Mesenchymal stem cell (in vitro differentiated cells and primary cell): ENCODE data around the gene FRAS1.

Experiments used
- DNase-seq: peaks from one replicate; pipeline ENCODE4 v3.0.0-alpha.2; 2013
- H2AFZ ChIP-seq: one replicate; pipeline ENCODE4 v1.6.1; 2013; ENCODE audit warnings: low read depth, mild to moderate bottlenecking, control low read depth, inconsistent platforms, low read length, moderate library complexity
- H2AK5ac ChIP-seq: 2 replicates; pipeline ENCODE4 v1.6.1; 2013; ENCODE audit warnings: low read length, moderate library complexity, mild to moderate bottlenecking, inconsistent platforms; ENCODE audit not compliant: severe bottlenecking
- H2BK120ac ChIP-seq: one replicate; pipeline ENCODE4 v1.6.1; 2013; ENCODE audit warnings: low read depth, mild to moderate bottlenecking, inconsistent platforms, low read length, moderate library complexity
- H2BK12ac ChIP-seq, 2 experiments: one replicate each; pipeline ENCODE4 v1.6.1; 2013; ENCODE audit warnings: inconsistent platforms in 2 of 2, low read length in 2 of 2, mild to moderate bottlenecking in 2 of 2, moderate library complexity in 2 of 2, control low read depth in 1 of 2
- H2BK15ac ChIP-seq: one replicate; pipeline ENCODE4 v1.6.1; 2013; ENCODE audit warnings: mild to moderate bottlenecking, low read depth, inconsistent platforms; ENCODE audit not compliant: poor library complexity, severe bottlenecking
- H2BK5ac ChIP-seq: 2 replicates; pipeline ENCODE4 v1.6.1; 2013; ENCODE audit warnings: low read depth, mild to moderate bottlenecking, low read length, control low read depth, inconsistent platforms; ENCODE audit not compliant: poor library complexity, severe bottlenecking
- H3K14ac ChIP-seq, 2 experiments: one replicate each; pipeline ENCODE4 v1.6.1; 2013; ENCODE audit warnings: inconsistent platforms in 2 of 2, low read length in 2 of 2, control low read depth in 1 of 2, mild to moderate bottlenecking in 1 of 2, moderate library complexity in 1 of 2
- H3K18ac ChIP-seq, 2 experiments: one replicate each; pipeline ENCODE4 v1.6.1; 2013; ENCODE audit warnings: inconsistent platforms in 2 of 2, low read length in 2 of 2, control low read depth in 1 of 2, low read depth in 1 of 2, mild to moderate bottlenecking in 1 of 2
- H3K23ac ChIP-seq, 2 experiments: one replicate each; pipeline ENCODE4 v1.6.1; 2013; ENCODE audit warnings: inconsistent platforms in 2 of 2, low read length in 2 of 2, mild to moderate bottlenecking in 2 of 2, moderate library complexity in 2 of 2, control low read depth in 1 of 2
- H3K27ac ChIP-seq: 2 replicates; pipeline ENCODE4 v1.5.1; 2013; ENCODE audit warnings: mild to moderate bottlenecking, moderate library complexity, low read length, control low read depth, inconsistent platforms; ENCODE audit not compliant: poor library complexity, severe bottlenecking
- H3K27me3 ChIP-seq, 2 experiments: 2 replicates each; pipeline versions ENCODE4 v1.6.1 to v1.7.0; 2013; ENCODE audit warnings: low read length in 2 of 2, mild to moderate bottlenecking in 2 of 2, moderate library complexity in 2 of 2, control low read depth in 1 of 2, inconsistent platforms in 1 of 2; ENCODE audit not compliant: control insufficient read depth in 1 of 2, insufficient read depth in 1 of 2
- H3K36me3 ChIP-seq, 2 experiments: 2 replicates each; pipeline versions ENCODE4 v1.6.1 to v1.7.0; 2013; ENCODE audit warnings: low read length in 2 of 2, control low read depth in 1 of 2, inconsistent platforms in 1 of 2, low read depth in 1 of 2, mild to moderate bottlenecking in 1 of 2; ENCODE audit not compliant: insufficient read depth in 2 of 2, control insufficient read depth in 1 of 2
- H3K4ac ChIP-seq, 2 experiments: one replicate each; pipeline ENCODE4 v1.6.1; 2013; ENCODE audit warnings: inconsistent platforms in 2 of 2, low read length in 2 of 2, mild to moderate bottlenecking in 2 of 2, moderate library complexity in 2 of 2, control low read depth in 1 of 2, low read depth in 1 of 2
- H3K4me1 ChIP-seq: 2 replicates; pipeline ENCODE4 v1.6.1; 2013; ENCODE audit warnings: low read depth, low read length, control low read depth; ENCODE audit not compliant: control insufficient read depth, insufficient read depth
- H3K4me2 ChIP-seq: 2 replicates; pipeline ENCODE4 v1.6.1; 2013; ENCODE audit warnings: low read length, mild to moderate bottlenecking, inconsistent platforms; ENCODE audit not compliant: poor library complexity, severe bottlenecking
- H3K4me3 ChIP-seq, 2 experiments: 2 replicates each; pipeline versions ENCODE4 v1.5.1 to v1.7.0; 2013; ENCODE audit warnings: low read length in 2 of 2, mild to moderate bottlenecking in 2 of 2, control low read depth in 1 of 2, low read depth in 1 of 2; ENCODE audit not compliant: insufficient read depth in 1 of 2
- H3K79me1 ChIP-seq: replicated peaks from 2 replicates; pipeline ENCODE4 v1.6.1; 2013; ENCODE audit warnings: mild to moderate bottlenecking, control low read depth, low read length, inconsistent platforms; ENCODE audit not compliant: poor library complexity, severe bottlenecking
- H3K9ac ChIP-seq: 2 replicates; pipeline ENCODE4 v1.7.0; 2013; ENCODE audit warnings: mild to moderate bottlenecking, low read length, moderate library complexity
- H3K9me3 ChIP-seq: 2 replicates; pipeline ENCODE4 v1.7.0; 2013; ENCODE audit warnings: mild to moderate bottlenecking, low read length; ENCODE audit not compliant: control insufficient read depth
- H4K8ac ChIP-seq: one replicate; pipeline ENCODE4 v1.6.1; 2013; ENCODE audit warnings: inconsistent platforms, mild to moderate bottlenecking, low read length, moderate library complexity
- H4K91ac ChIP-seq: one replicate; pipeline ENCODE4 v1.6.1; 2013; ENCODE audit warnings: mild to moderate bottlenecking, low read length, inconsistent platforms
- WGBS: methylation state at CpG from one replicate; pipeline ENCODE4 v1.1.7; 2013; ENCODE audit warnings: mixed read lengths; 5-methylcytosine and 5-hydroxymethylcytosine counted together

The FRAS1 gene

GRCh38 chr4:78226279-78226678 lies 169.2 kb downstream of the FRAS1 start:
- Histone ChIP-seq H3K4me2 (no peak overlapping the region), H2AK5ac (no peak overlapping the region), H2BK12ac (no peak overlapping the region), H4K91ac (no peak overlapping the region), H3K4me3 (no peak overlapping the region), H2AFZ (no peak overlapping the region), H3K18ac (no peak overlapping the region), H3K9me3 (peaks cover 17% of the 10 kb centered on the region), H4K8ac (no peak overlapping the region), H3K14ac (no peak overlapping the region), H3K4me1 (no peaks in the 10 kb centered on the region), H2BK120ac (no peak overlapping the region), H3K4ac (no peak overlapping the region), H3K79me1 (no peaks in the 10 kb centered on the region), H3K27ac (no peak overlapping the region), H3K27me3 (no peaks in the 10 kb centered on the region), H2BK5ac (peak overlapping the region; percentile 54), H3K23ac (no peak overlapping the region), H3K36me3 (no peaks in the 10 kb centered on the region), H2BK15ac (no peak overlapping the region), H3K9ac (no peak overlapping the region)
- no peak for DNase-seq

- no peak overlapping the region for H2BK15ac ChIP-seq
- H3K9me3 ChIP-seq = peaks cover 17% of the 10 kb centered on the region
- no peaks in the 10 kb centered on the region for H3K36me3 ChIP-seq
- no peak overlapping the region for H2BK12ac ChIP-seq
- no peak overlapping the region for H3K4me2 ChIP-seq
- no peak overlapping the region for H3K18ac ChIP-seq
- H3K27me3 ChIP-seq = no peaks in the 10 kb centered on the region
- H3K4ac ChIP-seq = no peak overlapping the region
- H3K23ac ChIP-seq = no peak overlapping the region
- no peak overlapping the region for H3K4me3 ChIP-seq
- H3K27ac ChIP-seq = no peak overlapping the region
- 73% methylated on average over 1 of the region's 1 CpG for WGBS
- no peak overlapping the region for H2AK5ac ChIP-seq
- H2AFZ ChIP-seq = no peak overlapping the region
- H4K8ac ChIP-seq = no peak overlapping the region
- no peak overlapping the region for H3K14ac ChIP-seq
- H2BK5ac ChIP-seq = no peak overlapping the region
- no peak for DNase-seq
- H3K9ac ChIP-seq = no peak overlapping the region
- no peak overlapping the region for H4K91ac ChIP-seq
- H3K79me1 ChIP-seq = no peaks in the 10 kb centered on the region
- no peaks in the 10 kb centered on the region for H3K4me1 ChIP-seq
- H2BK120ac ChIP-seq = no peak overlapping the region
Measured at GRCh38 chr4:78227411-78228057, 170.4 kb downstream of the FRAS1 start.

- DNase-seq = no peak
Measured at GRCh38 chr4:78235800-78236199, 178.7 kb downstream of the FRAS1 start.

GRCh38 chr4:78237360-78237759 lies 180.2 kb downstream of the FRAS1 start:
- no peak overlapping the region for H3K4ac ChIP-seq
- no peak overlapping the region for H2AFZ ChIP-seq
- no peak for DNase-seq
- H3K9me3 ChIP-seq = no peaks in the 10 kb centered on the region
- H4K91ac ChIP-seq = no peak overlapping the region
- no peaks in the 10 kb centered on the region for H3K79me1 ChIP-seq
- no peak overlapping the region for H4K8ac ChIP-seq
- H2BK5ac ChIP-seq = no peak overlapping the region
- H3K14ac ChIP-seq = no peak overlapping the region
- H3K4me1 ChIP-seq = no peaks in the 10 kb centered on the region
- H2AK5ac ChIP-seq = no peak overlapping the region
- no peak overlapping the region for H2BK12ac ChIP-seq
- H2BK120ac ChIP-seq = no peak overlapping the region
- H3K9ac ChIP-seq = no peak overlapping the region
- H3K36me3 ChIP-seq = no peaks in the 10 kb centered on the region
- H3K18ac ChIP-seq = no peak overlapping the region
- H3K27ac ChIP-seq = no peak overlapping the region
- no peak overlapping the region for H3K23ac ChIP-seq
- H2BK15ac ChIP-seq = no peak overlapping the region
- no peaks in the 10 kb centered on the region for H3K27me3 ChIP-seq
- 84% methylated on average over 3 of the region's 4 CpGs for WGBS
- no peak overlapping the region for H3K4me2 ChIP-seq
- no peak overlapping the region for H3K4me3 ChIP-seq

More at GRCh38 chr4:78235800-78236199, 178.7 kb downstream of the FRAS1 start:
- Histone ChIP-seq H4K91ac (no peak overlapping the region), H2AFZ (no peak overlapping the region), H3K23ac (no peak overlapping the region), H3K4me2 (no peak overlapping the region), H3K36me3 (no peaks in the 10 kb centered on the region), H2AK5ac (no peak overlapping the region), H3K4me3 (no peak overlapping the region), H3K18ac (no peak overlapping the region), H3K4me1 (no peaks in the 10 kb centered on the region), H3K27me3 (no peaks in the 10 kb centered on the region), H2BK5ac (no peak overlapping the region), H2BK120ac (no peak overlapping the region), H4K8ac (no peak overlapping the region), H3K27ac (no peak overlapping the region), H2BK12ac (no peak overlapping the region), H3K79me1 (no peaks in the 10 kb centered on the region), H3K4ac (no peak overlapping the region), H3K9me3 (no peaks in the 10 kb centered on the region), H3K14ac (no peak overlapping the region), H3K9ac (no peak overlapping the region), H2BK15ac (no peak overlapping the region)
